HG03139 (cell line): ENCODE measurements around the gene ZBTB32.
"Not testable (repeated sequence)": the region's sequence is repeated elsewhere in the genome, so short reads cannot be mapped to it uniquely, and the experiment has no call there.

Experiments used
- ATAC-seq: cut with Tn5 transposase; IDR thresholded peaks from one replicate; pipeline ENCODE4 v1.9.1; 2021; ENCODE audit not compliant: unreplicated experiment

Gene ZBTB32

GRCh38 chr19:35719402-35720162, 15.2 kb downstream of the ZBTB32 start:
- no peak for ATAC-seq

GRCh38 chr19:35720163-35720524, 15.8 kb downstream of the ZBTB32 start:
- ATAC-seq: no peak

- ATAC-seq: no peak
These were observed 16.3 kb downstream of the ZBTB32 start for GRCh38 chr19:35720648-35721047.

- ATAC-seq: no peak
These were observed 17.0 kb downstream of the ZBTB32 start for GRCh38 chr19:35721374-35721773.

GRCh38 chr19:35722461-35722860, 18.1 kb downstream of the ZBTB32 start:
- no peak for ATAC-seq

GRCh38 chr19:35722897-35723296, 18.5 kb downstream of the ZBTB32 start:
- no peak for ATAC-seq

- ATAC-seq: no peak
These were observed 19.3 kb downstream of the ZBTB32 start for GRCh38 chr19:35723671-35724070.

GRCh38 chr19:35724132-35724531, 19.8 kb downstream of the ZBTB32 start:
- not testable (repeated sequence) for ATAC-seq

- ATAC-seq: no peak
These were observed 20.2 kb downstream of the ZBTB32 start for GRCh38 chr19:35724560-35724959.

GRCh38 chr19:35725216-35725861, 21.0 kb downstream of the ZBTB32 start:
- ATAC-seq: no peak

GRCh38 chr19:35727053-35727955, 22.9 kb downstream of the ZBTB32 start:
- no peak for ATAC-seq

GRCh38 chr19:35727956-35728706, 23.8 kb downstream of the ZBTB32 start:
- no peak for ATAC-seq

- ATAC-seq: no peak
These were observed 24.7 kb downstream of the ZBTB32 start for GRCh38 chr19:35729021-35729420.

- no peak for ATAC-seq
These were observed 25.4 kb downstream of the ZBTB32 start for GRCh38 chr19:35729763-35730162.

GRCh38 chr19:35730326-35730725, 26.0 kb downstream of the ZBTB32 start:
- ATAC-seq: no peak

GRCh38 chr19:35731353-35731752, 27.0 kb downstream of the ZBTB32 start:
- ATAC-seq: no peak

- ATAC-seq: no peak
These were observed 27.5 kb downstream of the ZBTB32 start for GRCh38 chr19:35731779-35732405.

- no peak for ATAC-seq
These were observed 28.3 kb downstream of the ZBTB32 start for GRCh38 chr19:35732540-35733179.

- ATAC-seq: no peak
These were observed 29.1 kb downstream of the ZBTB32 start for GRCh38 chr19:35733180-35734125.
